Cardiac septum (tissue), 1 donor: Measurements from ENCODE around the gene GRID2. TPM values are rescaled to one million over a fixed set of nuclear protein-coding genes. Genes with fewer than 3 reads are reported as not detected.
"Not testable (repeated sequence)": the region's sequence is repeated elsewhere in the genome, so short reads cannot be mapped to it uniquely, and the experiment has no call there.

Experiments
- DNase-seq: peaks from one replicate; pipeline ENCODE4 v3.0.0-alpha.2; 2020; ENCODE audit warnings: low spot score
- intact Hi-C: fragments of 100-400 bp; cut with DNase I; formaldehyde crosslinking; loops from one replicate; pipeline ENCODE4 v1.14.0; 2022
- long read RNA-seq: library from polyadenylated mRNA; unstranded; transcript quantifications from one replicate; pipeline ENCODE4 v2.0.0, GENCODE V29; 2021
- total RNA-seq: library from RNA; stranded (reverse); fragmentation: NEBNext Ultra II Directional; extraction: Animal tissue kit (Norgen Biotek cat#: 25700); gene quantifications from one replicate; pipeline ENCODE4 v1.2.1, GENCODE V29; 2021
- donor health status: DM: no; HTN: no; CAD: no.

The GRID2 gene
- total RNA-seq: 0.24 TPM
- long read RNA-seq: 0 reads

- DNase-seq: no peak
- intact Hi-C loops: no loop called here
Observed at GRCh38 chr4:92303621-92304027, at the start of gene GRID2. GRID2 (plus strand) TSS chr4:92303966.

DNA sequence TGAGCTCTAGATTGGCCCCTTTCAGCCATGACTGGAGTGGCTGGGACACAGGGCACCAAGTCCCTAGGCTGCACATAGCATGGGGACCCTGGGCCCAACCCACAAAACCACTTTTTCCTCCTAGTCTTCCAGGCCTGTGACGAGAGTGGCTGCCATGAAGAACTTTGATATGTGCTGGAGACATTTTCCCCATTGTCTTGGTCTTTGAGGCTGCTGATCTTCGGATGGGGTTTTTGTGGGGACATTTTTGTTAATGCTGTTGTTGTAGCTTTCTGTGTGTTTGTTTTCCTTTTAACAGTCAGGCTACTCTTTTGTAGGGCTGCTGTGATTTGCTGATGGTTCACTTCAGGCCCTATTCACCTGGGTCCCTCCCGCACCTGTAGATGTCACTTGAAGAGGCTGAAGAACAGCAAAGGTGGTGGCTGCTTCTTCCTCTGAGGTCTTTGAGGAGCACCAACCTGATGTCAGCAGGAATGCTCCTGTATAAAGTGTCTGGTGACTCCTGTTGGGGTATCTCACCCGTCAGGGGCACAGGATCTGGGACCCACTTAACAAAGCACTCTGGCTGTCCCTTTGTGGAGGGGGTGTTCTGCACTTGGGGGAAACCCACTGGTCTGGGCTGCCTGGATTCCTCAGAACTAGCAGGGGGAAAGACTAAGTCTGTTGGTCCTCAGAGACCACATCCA is 49.6 kb upstream of the GRID2 start:
- no peak for DNase-seq
- intact Hi-C loops: no loop called here

DNA sequence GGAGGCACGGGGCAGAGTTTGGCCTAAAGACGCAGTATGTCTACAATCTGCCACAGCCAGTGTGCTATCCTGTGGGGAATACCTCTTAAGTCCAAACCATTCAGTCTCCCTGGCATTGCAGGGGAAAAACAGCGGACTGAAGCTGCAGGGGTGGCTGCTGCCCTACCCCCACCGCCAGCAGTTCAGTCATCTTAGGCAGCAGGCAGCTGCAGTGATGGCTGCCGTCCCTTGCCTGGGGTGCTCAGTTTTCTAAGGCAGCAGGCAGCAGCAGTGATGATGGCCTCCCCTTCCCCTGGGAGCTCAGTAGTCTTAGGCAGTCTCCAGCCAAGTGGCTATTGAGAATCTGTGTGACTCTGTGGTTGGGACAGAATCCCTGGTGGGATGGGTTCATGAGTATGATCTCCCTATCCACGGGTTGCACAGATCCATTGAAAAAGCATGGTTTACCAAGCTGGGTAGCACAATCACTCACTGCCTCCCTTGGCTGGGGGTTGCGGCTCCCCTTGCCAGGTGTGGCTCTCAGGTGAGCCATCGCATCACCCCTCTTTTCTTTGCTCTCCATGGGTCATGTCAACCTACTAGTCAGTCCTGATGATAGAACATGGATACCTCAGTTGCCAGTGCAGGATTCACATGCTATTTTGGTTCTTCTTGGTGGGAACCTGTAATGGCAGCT is 48.9 kb upstream of the GRID2 start:
- intact Hi-C loops: no loop called here
- DNase-seq: no peak

DNA sequence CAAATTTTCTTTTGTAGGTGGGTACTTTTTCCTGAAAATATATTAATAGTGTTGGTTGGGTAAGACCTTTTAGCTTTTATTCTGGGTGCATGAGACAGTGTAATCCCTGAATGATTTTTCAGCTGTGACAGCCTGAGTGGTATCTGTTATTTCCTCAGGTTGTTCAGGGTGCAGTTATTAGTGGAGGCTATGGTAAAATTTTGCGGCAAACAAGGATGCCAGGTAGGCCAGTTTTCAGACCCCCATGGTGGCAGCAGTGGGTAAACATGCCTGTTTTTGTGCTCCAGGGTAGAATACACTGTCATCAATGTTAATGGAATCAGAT is 47.9 kb upstream of the GRID2 start:
- DNase-seq: no peak
- intact Hi-C loops: no loop called here

- intact Hi-C loops: no loop called here
Observed at GRCh38 chr4:92257931-92258857, 45.6 kb upstream of the GRID2 start.

DNA sequence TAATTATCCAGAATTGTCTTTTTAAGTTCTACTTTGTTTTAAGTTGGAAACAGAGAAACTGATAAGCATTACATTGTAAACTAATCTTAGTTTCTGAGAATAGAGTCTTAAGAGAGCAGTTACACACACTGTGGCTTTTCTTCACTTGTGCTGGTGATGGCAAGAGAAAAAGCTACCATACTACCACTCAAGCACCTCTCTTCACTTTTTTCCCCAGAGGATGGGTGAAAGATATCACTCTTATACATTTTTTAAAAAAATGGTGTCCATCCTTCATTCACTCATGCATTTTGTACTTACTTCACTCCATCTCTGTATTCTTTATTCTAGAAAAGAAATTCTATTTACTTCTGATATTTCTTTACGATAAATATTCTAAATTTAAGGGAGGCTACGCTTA is 42.5 kb upstream of the GRID2 start:
- DNase-seq: no peak
- intact Hi-C loops: no loop called here

More at GRCh38 chr4:92257931-92258857, 45.6 kb upstream of the GRID2 start:
- no peak for DNase-seq

- intact Hi-C loops: no loop called here
- no peak for DNase-seq
Observed at GRCh38 chr4:92262371-92262770, 41.4 kb upstream of the GRID2 start.

DNA sequence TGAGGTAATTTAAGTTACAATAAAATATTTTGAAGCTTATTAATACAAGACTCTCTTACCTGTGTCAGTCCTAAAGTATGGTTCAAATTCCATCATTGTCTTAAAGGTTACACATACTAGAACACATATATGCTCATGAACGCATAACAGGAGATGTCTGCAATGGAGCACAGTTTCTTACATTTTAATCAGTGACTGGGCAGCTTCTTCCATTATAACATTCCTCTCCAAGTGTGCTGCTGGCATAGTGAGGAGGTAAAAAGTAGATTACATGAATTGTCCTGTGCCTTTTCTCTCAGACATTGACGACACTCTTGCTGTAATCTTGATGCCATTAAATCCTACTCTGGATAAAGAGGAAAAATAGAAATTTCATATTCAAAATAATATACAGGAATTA is 40.8 kb upstream of the GRID2 start:
- no peak for DNase-seq
- intact Hi-C loops: no loop called here

- DNase-seq: no peak
- intact Hi-C loops: no loop called here
Observed at GRCh38 chr4:92263575-92263974, 40.2 kb upstream of the GRID2 start.

- intact Hi-C loops: no loop called here
- DNase-seq: no peak
Observed at GRCh38 chr4:92264163-92264562, 39.6 kb upstream of the GRID2 start.

DNA sequence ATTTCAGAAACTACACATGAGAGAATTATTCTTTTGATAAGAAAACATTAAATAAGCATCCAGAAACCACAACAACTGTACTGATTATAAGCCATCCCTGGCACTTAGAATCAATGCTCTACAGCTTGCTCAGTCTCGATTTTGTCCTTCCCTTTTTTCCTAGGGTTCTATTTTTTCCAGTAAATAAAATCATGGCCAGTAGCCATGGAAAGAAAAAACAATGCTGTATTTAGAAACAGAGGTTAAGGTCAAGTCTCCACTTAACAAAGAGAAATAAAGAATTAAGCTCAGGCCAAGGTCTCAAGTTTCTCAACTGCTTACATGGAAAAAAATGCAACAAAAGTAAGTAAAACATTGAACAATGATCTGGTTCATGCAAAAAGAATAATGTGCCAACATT is 38.7 kb upstream of the GRID2 start:
- no peak for DNase-seq
- intact Hi-C loops: no loop called here

DNA sequence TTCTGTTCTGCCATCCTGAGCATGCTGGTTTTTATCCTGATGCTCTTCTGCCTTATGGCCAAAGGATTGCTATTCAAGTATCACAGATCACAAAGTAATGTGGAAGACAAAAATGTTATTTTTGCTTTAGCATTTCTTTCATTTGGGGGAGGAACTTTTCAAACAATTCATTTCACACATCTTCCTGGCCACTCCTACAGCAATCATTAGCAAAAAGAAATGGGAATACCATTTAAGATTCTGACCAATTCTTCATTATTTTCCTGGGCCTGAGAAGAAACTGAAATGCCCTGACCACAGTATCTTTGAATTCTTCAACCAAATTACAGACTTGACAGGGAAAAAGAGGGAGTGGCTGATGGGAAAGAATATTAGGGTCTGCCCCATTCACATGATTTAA is 38.0 kb upstream of the GRID2 start:
- intact Hi-C loops: no loop called here
- DNase-seq: no peak

DNA sequence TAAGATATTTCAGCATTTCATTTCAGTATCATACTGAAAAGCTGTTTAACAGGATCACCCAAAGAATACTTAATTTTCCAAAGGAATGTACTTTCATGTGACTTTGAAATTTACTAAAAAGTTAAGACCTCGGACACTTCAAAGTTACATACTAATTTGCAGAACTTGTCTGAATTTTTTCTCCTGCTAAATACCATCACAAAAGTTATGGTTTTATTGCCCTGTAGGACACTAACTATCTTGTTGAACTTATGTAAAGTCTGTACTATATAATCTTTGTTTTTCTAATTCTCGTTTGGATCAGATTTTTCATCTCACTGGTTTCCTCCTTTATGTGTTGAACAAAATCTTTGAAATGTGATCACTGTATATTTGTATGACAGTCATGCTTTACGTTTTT is 37.2 kb upstream of the GRID2 start:
- intact Hi-C loops: no loop called here

GRCh38 chr4:92268642-92269041 is 35.1 kb upstream of the GRID2 start:
- no peak for DNase-seq
- intact Hi-C loops: no loop called here

More for the DNA sequence above, 37.2 kb upstream of the GRID2 start:
- no peak for DNase-seq

DNA sequence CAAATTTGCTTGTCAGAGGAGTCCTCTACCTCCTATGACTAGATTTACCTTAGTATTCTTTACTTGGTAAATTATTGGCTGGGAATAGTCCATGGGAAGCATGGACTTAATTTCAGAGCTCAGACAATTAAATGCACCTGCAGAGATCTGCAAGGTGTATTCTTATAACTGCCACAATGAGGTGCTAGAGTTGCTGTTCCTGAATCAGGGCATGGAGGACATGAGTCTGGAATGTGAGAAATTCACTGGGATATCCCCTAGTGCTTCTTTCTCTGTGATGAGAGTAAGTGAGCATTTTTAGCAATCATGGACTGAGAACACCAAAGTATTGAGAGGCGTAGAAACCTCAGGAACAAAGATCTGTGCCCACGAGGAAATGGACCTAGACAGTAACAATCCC is 32.9 kb upstream of the GRID2 start:
- no peak for DNase-seq
- intact Hi-C loops: no loop called here

GRCh38 chr4:92271551-92271950 is 32.2 kb upstream of the GRID2 start:
- intact Hi-C loops, DNase-seq: not testable (repeated sequence)

- intact Hi-C loops: not testable (repeated sequence)
Observed at GRCh38 chr4:92277057-92277881, 26.5 kb upstream of the GRID2 start.

DNA sequence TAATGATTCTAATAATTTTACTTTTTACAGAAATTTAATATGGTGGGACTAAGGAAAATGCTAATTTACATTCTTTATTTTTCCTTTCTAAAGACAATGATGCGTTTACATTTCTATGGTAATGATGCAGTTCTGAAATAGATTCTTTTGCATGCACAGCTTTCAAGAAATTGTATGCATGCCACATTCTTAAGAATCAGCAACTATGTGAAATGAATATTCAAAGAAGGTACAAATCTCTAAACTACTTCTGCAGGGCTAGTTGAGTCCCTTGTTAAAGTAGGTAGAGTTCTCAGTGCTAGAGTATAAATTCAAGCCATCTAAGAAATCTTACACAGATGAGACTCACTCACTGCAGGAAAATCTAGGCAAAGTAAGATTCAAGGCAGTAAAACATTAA is 24.5 kb upstream of the GRID2 start:
- intact Hi-C loops: no loop called here
- DNase-seq: no peak

More at GRCh38 chr4:92277057-92277881, 26.5 kb upstream of the GRID2 start:
- DNase-seq: not testable (repeated sequence)

DNA sequence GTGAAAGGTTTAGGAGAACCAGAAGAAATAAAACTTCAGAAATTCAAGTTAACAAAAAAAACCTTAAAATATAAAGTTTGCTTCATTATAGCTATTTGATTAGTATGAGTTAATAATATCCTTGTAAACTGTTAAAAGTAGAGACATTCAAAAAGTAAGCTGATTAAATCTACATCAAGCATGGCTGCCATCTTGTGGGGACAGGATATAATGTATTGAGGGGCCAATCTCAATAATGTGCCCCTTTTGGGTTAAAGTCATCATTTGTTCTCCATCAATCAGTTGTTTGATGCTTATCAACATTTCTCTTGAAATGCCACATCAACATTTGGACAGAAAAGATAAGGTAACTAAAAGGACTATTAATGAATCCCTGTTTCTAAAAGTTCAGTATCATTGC is 4.6 kb upstream of the GRID2 start:
- DNase-seq: no peak
- intact Hi-C loops: no loop called here

- DNase-seq: no peak
Observed at GRCh38 chr4:92304121-92304520, 355 bp downstream of the GRID2 start.

More at GRCh38 chr4:92304121-92304520, 355 bp downstream of the GRID2 start:
- intact Hi-C loops: no loop called here
